GM23338 (cell line): ENCODE results near the gene DUSP9. TPM values are rescaled to one million over a fixed set of nuclear protein-coding genes. Genes with fewer than 3 reads are reported as not detected.

Source experiments
- ATAC-seq: fragments of 200-7000 bp; cut with Tn5 transposase; 3 replicates; pipeline ENCODE4 v1.9.1; 2020
- DNase-seq: peaks from one replicate; pipeline ENCODE4 v3.0.0-alpha.2; 2015; ENCODE audit warnings: low spot score
- H2AFZ ChIP-seq: fragments of 200-600 bp; sonication (generic); 2 replicates; pipeline ENCODE4 v1.8.0; 2016; ENCODE audit warnings: antibody characterized with exemption, mild to moderate bottlenecking, moderate library complexity
- H3F3A ChIP-seq: fragments of 200-600 bp; sonication (generic); replicated peaks from 2 replicates; pipeline ENCODE4 v1.8.0; 2017; ENCODE audit warnings: antibody characterized with exemption, mixed run types, low read depth
- H3K27ac ChIP-seq: fragments of 200-600 bp; sonication (generic); 2 replicates; pipeline ENCODE4 v1.6.1; 2016; ENCODE audit warnings: low read depth
- H3K27me3 ChIP-seq: fragments of 200-600 bp; sonication (generic); 2 replicates; pipeline ENCODE4 v1.8.0; 2016; ENCODE audit warnings: mild to moderate bottlenecking, mixed run types, moderate library complexity; ENCODE audit not compliant: insufficient read depth
- H3K36me3 ChIP-seq: fragments of 200-600 bp; sonication (generic); 2 replicates; pipeline ENCODE4 v1.8.0; 2016; ENCODE audit warnings: mild to moderate bottlenecking; ENCODE audit not compliant: insufficient read depth
- H3K4me1 ChIP-seq: fragments of 200-600 bp; sonication (generic); 2 replicates; pipeline ENCODE4 v1.8.0; 2016; ENCODE audit warnings: mild to moderate bottlenecking, moderate library complexity; ENCODE audit not compliant: insufficient read depth
- H3K4me2 ChIP-seq: fragments of 200-600 bp; sonication (generic); 2 replicates; pipeline ENCODE4 v1.7.1; 2017; ENCODE audit warnings: mixed run types
- H3K4me3 ChIP-seq: fragments of 200-600 bp; sonication (generic); 2 replicates; pipeline ENCODE4 v1.6.1; 2016; ENCODE audit warnings: mixed run types
- H3K79me2 ChIP-seq: fragments of 200-600 bp; sonication (generic); replicated peaks from 2 replicates; pipeline ENCODE4 v1.8.0; 2017; ENCODE audit warnings: mild to moderate bottlenecking; ENCODE audit not compliant: insufficient read depth
- H3K9me2 ChIP-seq: fragments of 200-600 bp; sonication (generic); 2 replicates; pipeline ENCODE4 v1.8.0; 2017; ENCODE audit not compliant: insufficient read depth
- H4K20me1 ChIP-seq: fragments of 200-600 bp; sonication (generic); replicated peaks from 2 replicates; pipeline ENCODE4 v1.8.0; 2017; ENCODE audit warnings: mild to moderate bottlenecking; ENCODE audit not compliant: insufficient read depth
- H3K27ac Mint-ChIP-seq: 2 replicates; pipeline ENCODE4 v1.8.0; 2020; ENCODE audit warnings: inconsistent platforms, mild to moderate bottlenecking, moderate library complexity, mixed read lengths
- H3K27me3 Mint-ChIP-seq: 3 replicates; pipeline ENCODE4 v1.8.0; 2022; ENCODE audit warnings: low read depth, mild to moderate bottlenecking, moderate library complexity, mixed read lengths, inconsistent platforms; ENCODE audit not compliant: insufficient read depth, poor library complexity
- H3K36me3 Mint-ChIP-seq: 3 replicates; pipeline ENCODE4 v1.8.0; 2021; ENCODE audit warnings: low read depth, mild to moderate bottlenecking, inconsistent platforms, moderate library complexity, mixed read lengths
- H3K4me1 Mint-ChIP-seq: 3 replicates; pipeline ENCODE4 v1.8.0; 2020; ENCODE audit warnings: mild to moderate bottlenecking, inconsistent platforms, mixed read lengths
- H3K4me3 Mint-ChIP-seq: 3 replicates; pipeline ENCODE4 v1.8.0; 2021; ENCODE audit warnings: moderate library complexity, mild to moderate bottlenecking, inconsistent platforms, mixed read lengths
- H3K9me3 Mint-ChIP-seq: 3 replicates; pipeline ENCODE4 v1.8.0; 2020; ENCODE audit warnings: moderate library complexity, mild to moderate bottlenecking, inconsistent platforms, mixed read lengths
- EZH2 ChIP-seq: fragments of 200-600 bp; sonication (generic); IDR thresholded peaks from one replicate; pipeline ENCODE4 v1.8.0; 2017; ENCODE audit warnings: antibody characterized with exemption, mild to moderate bottlenecking, low read depth; ENCODE audit not compliant: unreplicated experiment
- EZH2phosphoT487 ChIP-seq: fragments of 200-600 bp; sonication (generic); IDR thresholded peaks from one replicate; pipeline ENCODE4 v1.8.1; 2018; ENCODE audit warnings: antibody characterized with exemption; ENCODE audit not compliant: unreplicated experiment
- STAT1 ChIP-seq: IDR thresholded peaks from one replicate; pipeline ENCODE4 v1.6.1; 2016; ENCODE audit warnings: antibody characterized with exemption; ENCODE audit not compliant: unreplicated experiment
- ZNF462 ChIP-seq: fragments of 250-450 bp; sonication (Bioruptor Pico); IDR thresholded peaks from 2 replicates; pipeline ENCODE4 v1.5.0; 2020; ENCODE audit warnings: mild to moderate bottlenecking, moderate library complexity
- polyA plus RNA-seq: library from polyadenylated mRNA; unstranded; fragments of >200 nt; fragmentation: Nextera tagmentation; extraction: Ambion mirVana; gene quantifications from 2 replicates; pipeline ENCODE4 v1.2.1, GENCODE V29; 2016
- total RNA-seq: library from RNA; depleted of rRNA; stranded (reverse); fragments of >200 nt; shearing (Covaris generic); gene quantifications from 2 replicates; pipeline ENCODE4 v1.2.3, GENCODE V29; 2014
- TF ChIP-seq, protein P1 (sequence below): IDR thresholded peaks from one replicate; pipeline ENCODE4 v1.6.1; 2018; ENCODE audit warnings: antibody characterized with exemption; ENCODE audit not compliant: unreplicated experiment

DUSP9 gene
- total and polyA plus RNA-seq, 2 experiments from 2014 or later = 0.71 to 3.9 TPM

DNA sequence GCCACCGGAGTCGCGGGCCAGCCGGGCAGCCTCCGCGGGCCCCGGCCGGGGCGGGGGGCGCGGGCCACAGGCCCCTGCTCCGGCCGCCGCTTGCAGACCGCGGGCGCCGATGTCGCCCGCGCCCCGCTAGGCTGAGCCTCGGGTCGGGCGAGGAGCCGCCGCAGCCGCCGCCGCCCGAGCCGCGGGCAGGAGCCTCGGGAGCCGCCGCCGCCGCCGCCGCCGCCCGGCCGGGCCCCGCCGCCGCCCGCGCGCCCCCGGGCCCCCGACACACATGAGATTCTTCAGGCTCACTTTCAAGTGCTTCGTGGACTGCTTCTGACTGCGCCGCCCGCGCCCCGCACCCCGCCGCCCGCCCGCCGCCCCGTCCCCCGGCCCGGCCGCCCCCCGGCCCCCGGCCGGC is 41.1 kb downstream of the DUSP9 start:
- H3K9me3 Mint-ChIP-seq = peaks cover 9% of the 10 kb centered on the region
- Histone ChIP-seq H3K9me2 (no peaks in the 10 kb centered on the region), H3K4me1 (peaks cover 3% of the 10 kb centered on the region; the same call in 1 of the 2 replicates), H3F3A (no peaks in the 10 kb centered on the region), H3K27me3 (no peaks in the 10 kb centered on the region), H2AFZ (no peak overlapping the region), H3K36me3 (no peaks in the 10 kb centered on the region), H3K79me2 (no peaks in the 10 kb centered on the region), H3K27ac (no peak overlapping the region), H3K4me2 (no peak overlapping the region), H3K4me3 (no peak overlapping the region), H4K20me1 (no peaks in the 10 kb centered on the region)
- H3K36me3 Mint-ChIP-seq = peaks cover 10% of the 10 kb centered on the region; the same call in 2 of the 3 replicates
- no peak for DNase-seq
- no peak overlapping the region for H3K4me3 Mint-ChIP-seq
- H3K27me3 Mint-ChIP-seq = peaks cover 7% of the 10 kb centered on the region
- peaks cover 16% of the 10 kb centered on the region for H3K4me1 Mint-ChIP-seq
- TF ChIP-seq ZNF462 (no peak), EZH2phosphoT487 (no peak), STAT1 (no peak), EZH2 (no peak)
- TF ChIP-seq, protein P1, sequence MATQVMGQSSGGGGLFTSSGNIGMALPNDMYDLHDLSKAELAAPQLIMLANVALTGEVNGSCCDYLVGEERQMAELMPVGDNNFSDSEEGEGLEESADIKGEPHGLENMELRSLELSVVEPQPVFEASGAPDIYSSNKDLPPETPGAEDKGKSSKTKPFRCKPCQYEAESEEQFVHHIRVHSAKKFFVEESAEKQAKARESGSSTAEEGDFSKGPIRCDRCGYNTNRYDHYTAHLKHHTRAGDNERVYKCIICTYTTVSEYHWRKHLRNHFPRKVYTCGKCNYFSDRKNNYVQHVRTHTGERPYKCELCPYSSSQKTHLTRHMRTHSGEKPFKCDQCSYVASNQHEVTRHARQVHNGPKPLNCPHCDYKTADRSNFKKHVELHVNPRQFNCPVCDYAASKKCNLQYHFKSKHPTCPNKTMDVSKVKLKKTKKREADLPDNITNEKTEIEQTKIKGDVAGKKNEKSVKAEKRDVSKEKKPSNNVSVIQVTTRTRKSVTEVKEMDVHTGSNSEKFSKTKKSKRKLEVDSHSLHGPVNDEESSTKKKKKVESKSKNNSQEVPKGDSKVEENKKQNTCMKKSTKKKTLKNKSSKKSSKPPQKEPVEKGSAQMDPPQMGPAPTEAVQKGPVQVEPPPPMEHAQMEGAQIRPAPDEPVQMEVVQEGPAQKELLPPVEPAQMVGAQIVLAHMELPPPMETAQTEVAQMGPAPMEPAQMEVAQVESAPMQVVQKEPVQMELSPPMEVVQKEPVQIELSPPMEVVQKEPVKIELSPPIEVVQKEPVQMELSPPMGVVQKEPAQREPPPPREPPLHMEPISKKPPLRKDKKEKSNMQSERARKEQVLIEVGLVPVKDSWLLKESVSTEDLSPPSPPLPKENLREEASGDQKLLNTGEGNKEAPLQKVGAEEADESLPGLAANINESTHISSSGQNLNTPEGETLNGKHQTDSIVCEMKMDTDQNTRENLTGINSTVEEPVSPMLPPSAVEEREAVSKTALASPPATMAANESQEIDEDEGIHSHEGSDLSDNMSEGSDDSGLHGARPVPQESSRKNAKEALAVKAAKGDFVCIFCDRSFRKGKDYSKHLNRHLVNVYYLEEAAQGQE = no peak
- ATAC-seq = no peak
- no peak overlapping the region for H3K27ac Mint-ChIP-seq
